DND-41 (cell line): ENCODE data around the gene DCTN2.
"Not testable (repeated sequence)": the region's sequence is repeated elsewhere in the genome, so short reads cannot be mapped to it uniquely, and the experiment has no call there.

ENCODE experiments used
- ATAC-seq: fragments of 200-7000 bp; cut with Tn5 transposase; 3 replicates; pipeline ENCODE4 v1.9.1; 2021; ENCODE audit warnings: low read depth; ENCODE audit not compliant: insufficient read depth
- DNase-seq: peaks from one replicate; pipeline ENCODE4 v3.0.0-alpha.2; 2020
- H2AFZ ChIP-seq: 2 replicates; pipeline ENCODE4 v1.6.0; 2012; ENCODE audit warnings: low read depth, low read length
- H3K27ac ChIP-seq: 2 replicates; pipeline ENCODE4 v1.5.1; 2012; ENCODE audit warnings: low read length, inconsistent platforms
- H3K27me3 ChIP-seq: fragments of 200-600 bp; sonication (generic); 2 replicates; pipeline ENCODE4 v1.6.0; 2012; ENCODE audit warnings: low read length, mild to moderate bottlenecking, inconsistent platforms; ENCODE audit not compliant: insufficient read depth, poor library complexity
- H3K36me3 ChIP-seq: 2 replicates; pipeline ENCODE4 v1.5.1; 2012; ENCODE audit warnings: low read length, inconsistent platforms; ENCODE audit not compliant: insufficient read depth
- H3K4me1 ChIP-seq: 2 replicates; pipeline ENCODE4 v1.5.1; 2012; ENCODE audit warnings: mild to moderate bottlenecking, low read length; ENCODE audit not compliant: insufficient read depth
- H3K4me2 ChIP-seq: 2 replicates; pipeline ENCODE4 v1.6.0; 2012; ENCODE audit warnings: mild to moderate bottlenecking, moderate library complexity, low read length, inconsistent platforms; ENCODE audit not compliant: insufficient read depth
- H3K4me3 ChIP-seq, 2 experiments: fragments of 200-600 bp in 1 of 2; shearing (Covaris generic) in 1 of 2; 2 replicates each; pipeline ENCODE4 v1.5.1; 2012 to 2016; ENCODE audit warnings: inconsistent platforms in 2 of 2, low read length in 2 of 2, mild to moderate bottlenecking in 2 of 2, low read depth in 1 of 2, moderate library complexity in 1 of 2
- H3K79me2 ChIP-seq: 2 replicates; pipeline ENCODE4 v1.6.0; 2012; ENCODE audit warnings: low read length, inconsistent platforms; ENCODE audit not compliant: insufficient read depth
- H3K9ac ChIP-seq: 2 replicates; pipeline ENCODE4 v1.6.0; 2012; ENCODE audit warnings: low read depth, mild to moderate bottlenecking, inconsistent platforms, low read length, moderate library complexity
- H3K9me3 ChIP-seq: 2 replicates; pipeline ENCODE4 v1.5.1; 2012; ENCODE audit warnings: low read length, moderate library complexity, mild to moderate bottlenecking, inconsistent platforms; ENCODE audit not compliant: insufficient read depth, severe bottlenecking
- H4K20me1 ChIP-seq: 2 replicates; pipeline ENCODE4 v1.6.0; 2012; ENCODE audit warnings: low read length; ENCODE audit not compliant: insufficient read depth
- EZH2 ChIP-seq: IDR thresholded peaks from 3 replicates; pipeline ENCODE4 v1.6.1; 2012; ENCODE audit warnings: borderline replicate concordance, low read depth, mild to moderate bottlenecking, moderate library complexity, low read length, inconsistent platforms; ENCODE audit not compliant: severe bottlenecking
- TF ChIP-seq, protein P1 (sequence below): IDR thresholded peaks from 2 replicates; pipeline ENCODE4 v1.5.1; 2012; ENCODE audit warnings: borderline replicate concordance, low read length, moderate library complexity, mild to moderate bottlenecking; ENCODE audit not compliant: poor library complexity, severe bottlenecking; ENCODE audit errors: extremely low read depth

Gene DCTN2

DNA sequence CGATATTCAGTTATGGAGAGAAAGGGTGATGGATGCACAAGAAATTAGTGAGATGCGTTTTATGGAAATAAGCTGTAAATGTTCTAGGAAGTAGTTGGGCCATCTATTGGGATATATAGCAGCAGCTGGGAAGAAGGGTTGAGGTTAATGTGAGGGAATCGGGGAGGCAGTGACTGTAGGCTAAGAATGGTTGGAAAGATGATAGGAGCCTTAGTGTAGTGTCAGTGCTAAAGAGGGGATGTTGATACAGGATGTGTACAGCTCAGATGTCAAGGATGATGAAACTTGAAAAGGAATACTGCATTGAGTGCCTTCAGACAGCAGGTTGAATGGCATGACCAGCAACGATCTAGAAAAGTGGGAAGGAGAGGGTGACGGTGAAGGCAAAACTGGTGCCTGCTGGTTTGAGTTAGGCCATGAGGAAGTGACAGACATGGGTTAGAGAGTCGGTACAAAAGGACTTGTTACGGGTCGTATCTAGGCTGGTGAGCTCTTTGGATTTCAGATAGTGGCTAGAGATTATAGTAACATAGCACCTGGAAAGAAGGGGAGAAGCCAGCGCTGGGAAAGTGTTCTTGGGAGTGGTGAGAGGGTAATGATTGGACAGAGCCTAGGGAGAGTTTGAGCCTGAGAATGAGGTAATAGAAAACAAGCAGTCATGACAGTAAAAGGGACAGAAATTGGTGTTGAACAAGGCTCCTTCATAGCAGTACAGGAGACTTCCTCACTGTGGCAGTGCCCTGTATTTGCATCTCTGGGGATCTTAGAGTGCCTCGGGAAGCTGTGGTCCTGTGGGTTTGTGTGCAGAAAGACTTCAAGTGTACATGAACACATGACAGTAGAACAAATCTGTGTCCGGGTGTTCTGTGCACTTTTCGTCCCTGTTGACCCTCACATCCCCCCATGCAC, 49.5 kb downstream of the DCTN2 start:
- H3K27ac ChIP-seq = no peak overlapping the region
- peaks cover 48% of the 10 kb centered on the region for H3K79me2 ChIP-seq
- ATAC-seq (peak; percentile 27), DNase-seq (no peak)
- no peak overlapping the region for H3K4me2 ChIP-seq
- no peaks in the 10 kb centered on the region for H3K27me3 ChIP-seq
- no peak overlapping the region for H2AFZ ChIP-seq
- H3K9me3 ChIP-seq = no peaks in the 10 kb centered on the region
- H3K4me3 ChIP-seq = no peak overlapping the region
- H3K9ac ChIP-seq = no peak overlapping the region
- H3K36me3 ChIP-seq = peaks cover 73% of the 10 kb centered on the region
- H3K4me1 ChIP-seq = no peaks in the 10 kb centered on the region
- TF ChIP-seq, protein P1, sequence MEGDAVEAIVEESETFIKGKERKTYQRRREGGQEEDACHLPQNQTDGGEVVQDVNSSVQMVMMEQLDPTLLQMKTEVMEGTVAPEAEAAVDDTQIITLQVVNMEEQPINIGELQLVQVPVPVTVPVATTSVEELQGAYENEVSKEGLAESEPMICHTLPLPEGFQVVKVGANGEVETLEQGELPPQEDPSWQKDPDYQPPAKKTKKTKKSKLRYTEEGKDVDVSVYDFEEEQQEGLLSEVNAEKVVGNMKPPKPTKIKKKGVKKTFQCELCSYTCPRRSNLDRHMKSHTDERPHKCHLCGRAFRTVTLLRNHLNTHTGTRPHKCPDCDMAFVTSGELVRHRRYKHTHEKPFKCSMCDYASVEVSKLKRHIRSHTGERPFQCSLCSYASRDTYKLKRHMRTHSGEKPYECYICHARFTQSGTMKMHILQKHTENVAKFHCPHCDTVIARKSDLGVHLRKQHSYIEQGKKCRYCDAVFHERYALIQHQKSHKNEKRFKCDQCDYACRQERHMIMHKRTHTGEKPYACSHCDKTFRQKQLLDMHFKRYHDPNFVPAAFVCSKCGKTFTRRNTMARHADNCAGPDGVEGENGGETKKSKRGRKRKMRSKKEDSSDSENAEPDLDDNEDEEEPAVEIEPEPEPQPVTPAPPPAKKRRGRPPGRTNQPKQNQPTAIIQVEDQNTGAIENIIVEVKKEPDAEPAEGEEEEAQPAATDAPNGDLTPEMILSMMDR = no peak
- no peak for TF ChIP-seq EZH2
- peaks cover 28% of the 10 kb centered on the region; the same call in 1 of the 2 replicates for H4K20me1 ChIP-seq

DNA sequence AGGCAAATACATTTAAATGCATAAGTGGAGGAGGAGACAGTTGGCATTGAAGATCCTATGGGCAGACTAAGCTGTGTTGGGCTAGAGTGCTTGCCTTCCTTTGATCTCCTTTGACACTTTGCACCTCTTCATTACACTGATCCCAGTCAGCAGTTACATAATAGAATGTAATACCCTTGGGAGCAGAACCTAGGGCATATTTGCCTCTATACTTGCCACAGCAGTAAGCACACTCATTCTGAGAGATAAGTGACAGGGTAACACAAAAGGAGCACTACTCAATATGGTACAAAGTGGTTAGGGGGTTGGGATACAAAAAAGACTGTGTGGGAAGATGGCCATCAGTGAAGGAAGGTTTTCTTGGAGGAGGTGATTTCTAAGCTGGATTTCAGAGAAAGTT, 50.2 kb downstream of the DCTN2 start:
- no peaks in the 10 kb centered on the region for H3K9me3 ChIP-seq
- H3K4me2 ChIP-seq = no peak overlapping the region
- peaks cover 72% of the 10 kb centered on the region for H3K36me3 ChIP-seq
- TF ChIP-seq, protein P1 = no peak
- TF ChIP-seq EZH2 = no peak
- no peaks in the 10 kb centered on the region for H3K4me1 ChIP-seq
- ATAC-seq = no peak; the same call in 2 of the 3 replicates
- H3K9ac ChIP-seq = no peak overlapping the region
- no peak overlapping the region for H2AFZ ChIP-seq
- no peak overlapping the region for H3K4me3 ChIP-seq
- peaks cover 23% of the 10 kb centered on the region; the same call in 1 of the 2 replicates for H4K20me1 ChIP-seq
- DNase-seq = no peak
- H3K27me3 ChIP-seq = no peaks in the 10 kb centered on the region
- H3K27ac ChIP-seq = no peak overlapping the region
- peaks cover 45% of the 10 kb centered on the region for H3K79me2 ChIP-seq

DNA sequence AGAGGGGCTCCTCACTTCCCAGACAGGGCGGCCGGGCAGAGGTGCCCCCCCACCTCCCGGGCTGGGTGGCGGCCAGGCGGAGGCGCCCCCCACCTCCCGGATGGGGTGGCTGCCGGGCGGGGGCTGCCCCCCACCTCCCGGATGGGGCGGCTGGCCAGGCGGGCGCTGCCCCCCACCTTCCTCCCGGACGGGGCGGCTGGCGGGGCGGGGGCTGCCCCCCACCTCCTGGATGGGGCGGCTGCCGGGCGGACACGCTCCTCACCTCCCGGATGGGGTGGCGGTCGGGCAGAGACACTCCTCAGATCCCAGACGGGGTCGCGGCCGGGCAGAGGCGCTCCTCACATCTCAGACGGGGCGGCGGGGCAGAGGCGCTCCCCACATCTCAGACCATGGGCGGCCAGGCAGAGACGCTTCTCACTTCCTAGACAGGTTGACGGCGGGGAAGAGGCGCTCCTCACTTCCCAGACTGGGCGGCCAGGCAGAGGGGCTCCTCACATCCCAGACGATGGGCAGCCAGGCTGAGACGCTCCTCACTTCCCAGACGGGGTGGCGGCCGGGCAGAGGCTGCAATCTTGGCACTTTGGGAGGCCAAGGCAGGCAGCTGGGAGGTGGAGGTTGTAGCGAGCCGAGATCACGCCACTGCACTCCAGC, 51.8 kb downstream of the DCTN2 start:
- not testable (repeated sequence) for H3K27ac ChIP-seq, H3K27me3 ChIP-seq, H3K4me3 ChIP-seq, H3K4me2 ChIP-seq, H3K9me3 ChIP-seq, DNase-seq, H3K9ac ChIP-seq, H2AFZ ChIP-seq, ATAC-seq, H3K4me1 ChIP-seq
- H3K79me2 ChIP-seq = peaks cover 48% of the 10 kb centered on the region
- peaks cover 26% of the 10 kb centered on the region; the same call in 1 of the 2 replicates for H4K20me1 ChIP-seq
- peaks cover 72% of the 10 kb centered on the region for H3K36me3 ChIP-seq
